G401 (cell line): ENCODE data around the gene CNTROB. TPM values are rescaled to one million over a fixed set of nuclear protein-coding genes. Genes with fewer than 3 reads are reported as not detected.
"Not testable (repeated sequence)": the region's sequence is repeated elsewhere in the genome, so short reads cannot be mapped to it uniquely, and the experiment has no call there.

Experiments
- DNase-seq: peaks from one replicate; pipeline ENCODE4 v3.0.0-alpha.2; 2015; ENCODE audit warnings: low spot score
- in situ Hi-C: cut with HindIII; loops from 2 replicates; pipeline ENCODE4 v1.10.0; 2016; ENCODE audit warnings: low sequenced_read_pairs, mixed read lengths
- total RNA-seq: library from RNA; depleted of rRNA; stranded (reverse); fragments of >200 nt; shearing (Covaris generic); gene quantifications from 2 replicates; pipeline ENCODE4 v1.2.3, GENCODE V29; 2014

Gene CNTROB
- total RNA-seq, 1 experiment from 2014 or later, result 29.3 TPM

DNA sequence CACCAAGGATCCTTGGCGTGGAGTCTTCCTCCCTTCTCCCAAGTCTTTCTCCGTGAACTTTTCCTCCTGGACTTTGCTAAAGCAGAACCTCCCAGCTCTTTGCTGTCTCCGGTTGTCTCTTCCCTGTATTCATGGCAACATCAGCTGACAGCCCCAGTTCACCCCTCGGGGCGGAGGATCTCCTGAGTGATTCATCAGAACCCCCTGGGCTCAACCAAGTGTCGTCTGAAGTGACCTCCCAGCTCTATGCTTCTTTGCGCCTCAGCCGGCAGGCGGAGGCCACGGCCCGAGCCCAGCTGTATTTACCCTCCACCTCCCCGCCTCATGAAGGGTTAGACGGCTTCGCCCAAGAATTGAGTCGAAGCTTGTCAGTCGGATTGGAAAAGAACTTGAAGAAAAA lies 943 bp downstream of the CNTROB start:
- DNase-seq, result no peak
- in situ Hi-C loops, result loop anchor here (5.0 kb wide), 1 partner anchor 84 kb away; no protein-coding TSS in a partner anchor

DNA sequence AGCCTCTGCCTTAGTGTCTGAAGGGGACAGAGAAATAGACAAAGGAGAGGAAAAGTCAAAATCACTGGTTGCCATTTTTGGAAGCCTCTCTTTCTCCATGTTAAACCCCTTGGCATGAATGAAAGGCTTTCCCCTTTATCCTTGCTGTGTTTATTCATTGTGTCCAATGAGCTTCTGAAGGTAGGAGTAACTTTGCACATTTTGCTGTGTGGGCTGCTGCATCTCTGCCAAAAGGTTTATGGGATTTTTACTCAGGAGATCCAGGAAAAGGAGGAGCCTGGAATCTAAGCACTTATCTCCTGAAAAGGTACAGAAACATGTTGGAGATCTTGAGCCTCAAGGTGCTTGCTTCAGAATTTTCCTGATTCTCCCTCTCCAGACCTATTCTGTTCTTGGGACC lies 3.9 kb downstream of the CNTROB start:
- in situ Hi-C loops, result no loop called here
- no peak for DNase-seq

GRCh38 chr17:7940034-7940433 lies 8.0 kb downstream of the CNTROB start:
- in situ Hi-C loops, result no loop called here
- DNase-seq, result no peak

- no peak for DNase-seq
- in situ Hi-C loops, result no loop called here
These were observed 8.7 kb downstream of the CNTROB start for GRCh38 chr17:7940743-7941142.

DNA sequence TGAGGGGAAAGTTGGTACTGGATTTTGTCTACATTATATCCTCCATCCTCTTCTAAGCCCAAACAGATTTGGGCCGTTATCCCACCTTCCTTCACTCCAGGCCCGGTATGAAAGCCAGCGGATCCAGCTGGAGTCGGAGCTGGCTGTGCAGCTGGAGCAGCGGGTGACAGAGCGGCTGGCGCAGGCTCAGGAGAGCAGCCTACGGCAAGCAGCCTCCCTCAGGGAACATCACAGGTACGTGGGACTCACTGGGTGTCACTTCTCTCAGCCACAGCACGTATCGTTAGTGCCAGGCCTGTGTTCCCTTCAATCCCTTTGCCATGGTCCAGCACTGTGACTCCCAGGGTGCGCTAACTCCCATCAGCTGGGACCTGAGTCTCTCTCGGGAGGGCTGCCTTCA lies 11.3 kb downstream of the CNTROB start:
- no peak for DNase-seq
- in situ Hi-C loops, result no loop called here

- DNase-seq, result no peak
- in situ Hi-C loops, result no loop called here
These were observed 12.3 kb downstream of the CNTROB start for GRCh38 chr17:7944326-7944725.

DNA sequence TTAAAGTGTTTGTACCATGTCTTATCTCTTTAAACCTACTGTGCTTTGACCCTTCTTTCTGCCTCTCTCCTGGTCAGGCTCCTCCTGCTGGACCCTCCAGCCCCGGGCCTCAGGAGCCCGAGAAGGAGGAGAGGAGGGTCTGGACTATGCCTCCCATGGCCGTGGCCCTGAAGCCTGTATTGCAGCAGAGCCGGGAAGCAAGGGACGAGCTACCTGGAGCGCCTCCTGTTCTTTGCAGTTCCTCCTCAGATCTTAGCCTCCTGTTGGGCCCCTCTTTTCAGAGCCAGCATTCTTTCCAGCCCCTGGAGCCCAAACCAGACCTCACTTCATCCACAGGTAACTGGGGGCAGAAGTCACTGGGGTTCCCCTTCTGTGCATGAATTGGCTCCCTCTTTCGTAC lies 13.6 kb downstream of the CNTROB start:
- DNase-seq, result no peak
- in situ Hi-C loops, result no loop called here

GRCh38 chr17:7946441-7946840 lies 14.4 kb downstream of the CNTROB start:
- DNase-seq, result no peak
- in situ Hi-C loops, result no loop called here

GRCh38 chr17:7947651-7948050 lies 15.6 kb downstream of the CNTROB start:
- no peak for DNase-seq
- in situ Hi-C loops, result no loop called here

DNA sequence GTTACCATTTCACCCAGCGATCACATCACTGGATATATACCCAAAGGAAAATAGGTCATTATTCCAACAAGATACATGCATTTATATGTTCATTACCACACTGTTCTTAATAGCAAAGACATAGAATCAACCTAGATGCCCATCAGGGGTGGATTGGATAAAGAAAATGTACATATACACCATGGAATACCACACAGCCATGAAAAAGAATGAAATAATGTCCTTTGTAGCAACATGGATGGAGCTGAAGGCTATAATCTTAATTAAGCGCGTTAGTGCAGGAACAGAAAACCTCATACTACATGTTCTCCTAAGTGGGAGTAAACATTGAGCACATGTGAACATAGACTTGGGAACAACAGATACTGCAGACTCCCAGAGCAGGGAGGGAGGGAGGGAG lies 18.6 kb downstream of the CNTROB start:
- no peak for DNase-seq
- in situ Hi-C loops, result no loop called here

DNA sequence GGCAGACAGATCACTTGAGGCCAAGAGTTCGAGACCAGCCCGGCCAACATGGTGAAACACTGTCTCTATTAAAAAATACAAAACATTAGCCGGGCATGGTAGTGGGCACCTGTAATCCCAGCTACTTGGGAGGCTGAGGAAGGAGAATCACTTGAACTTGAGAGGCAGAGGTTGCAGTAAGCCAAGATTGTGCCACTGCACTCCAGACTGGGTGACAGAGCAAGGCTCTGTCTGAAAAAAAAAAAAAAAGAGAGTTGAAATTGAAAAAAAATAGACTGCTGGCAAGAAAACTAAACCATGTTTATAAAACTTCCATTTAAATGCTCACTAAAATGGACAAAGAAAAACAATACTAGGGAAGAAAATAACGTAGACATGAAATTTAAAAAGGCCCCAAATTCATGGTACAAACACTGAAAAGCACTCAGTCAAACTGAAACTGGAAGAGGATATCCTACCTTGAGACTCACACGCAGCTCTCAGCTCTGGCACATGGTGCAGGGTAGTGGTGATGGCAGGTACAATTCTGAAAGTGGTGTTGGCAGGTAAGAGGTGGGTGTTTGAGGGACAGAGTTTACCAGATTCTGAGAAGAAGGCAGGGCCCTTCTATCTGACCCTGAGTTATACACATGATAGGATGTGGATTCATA lies 19.3 kb downstream of the CNTROB start:
- DNase-seq, result no peak
- in situ Hi-C loops, result no loop called here

DNA sequence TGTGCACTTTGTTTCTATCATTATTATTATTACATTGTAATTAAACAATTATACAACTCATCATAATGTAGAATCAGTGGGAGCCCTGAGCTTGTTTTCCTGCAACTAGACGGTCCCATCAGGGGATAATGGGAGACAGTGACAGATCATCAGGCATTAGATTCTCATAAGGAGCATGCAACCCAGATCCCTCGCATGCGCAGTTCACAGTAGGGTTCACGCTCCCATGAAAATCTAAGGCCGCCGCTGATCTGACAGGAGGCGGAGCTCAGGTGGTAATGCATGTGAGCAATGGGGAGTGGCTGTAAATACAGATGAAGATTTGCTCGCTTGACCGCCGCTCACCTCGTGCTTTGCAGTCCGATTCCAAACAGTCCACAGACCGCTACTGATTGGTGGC lies 21.3 kb downstream of the CNTROB start:
- in situ Hi-C loops, DNase-seq: not testable (repeated sequence)

DNA sequence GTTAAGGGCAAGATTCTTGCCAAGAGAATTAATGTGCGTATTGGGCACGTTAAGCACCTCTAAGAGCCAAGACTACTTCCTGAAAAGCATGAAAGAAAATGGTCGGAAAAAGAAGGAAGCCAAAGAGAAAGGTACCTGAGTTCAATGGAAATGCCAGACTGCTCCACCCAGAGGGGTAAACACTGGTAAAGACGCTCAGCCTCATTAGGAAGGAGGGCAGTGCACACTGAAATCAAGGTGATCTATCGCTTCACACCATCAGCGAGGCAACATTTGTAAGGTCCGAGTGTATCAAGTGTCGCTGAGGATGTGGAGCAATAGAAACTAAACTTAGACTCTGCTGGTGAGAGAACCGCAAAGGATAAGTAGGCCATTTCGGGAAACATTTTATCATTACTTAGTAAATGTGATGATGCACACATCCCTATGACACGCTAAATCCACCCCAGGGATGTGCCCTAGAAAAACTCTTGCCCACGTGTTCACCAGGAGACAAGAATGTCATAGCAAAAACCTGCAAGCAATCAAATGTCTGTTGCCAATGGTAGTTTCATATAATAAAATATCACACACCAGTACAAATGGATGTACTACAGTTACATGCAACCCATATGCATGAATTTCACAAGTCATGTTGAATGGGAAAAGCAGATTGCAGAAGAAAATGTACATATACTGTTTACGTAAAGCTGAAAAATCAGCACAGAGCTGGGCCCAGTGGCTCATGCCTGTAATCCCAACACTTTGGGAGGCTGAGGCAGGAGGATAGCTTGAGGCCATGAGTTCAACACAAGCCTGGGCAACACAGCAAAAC lies 23.6 kb downstream of the CNTROB start:
- in situ Hi-C loops, result no loop called here
- no peak for DNase-seq

DNA sequence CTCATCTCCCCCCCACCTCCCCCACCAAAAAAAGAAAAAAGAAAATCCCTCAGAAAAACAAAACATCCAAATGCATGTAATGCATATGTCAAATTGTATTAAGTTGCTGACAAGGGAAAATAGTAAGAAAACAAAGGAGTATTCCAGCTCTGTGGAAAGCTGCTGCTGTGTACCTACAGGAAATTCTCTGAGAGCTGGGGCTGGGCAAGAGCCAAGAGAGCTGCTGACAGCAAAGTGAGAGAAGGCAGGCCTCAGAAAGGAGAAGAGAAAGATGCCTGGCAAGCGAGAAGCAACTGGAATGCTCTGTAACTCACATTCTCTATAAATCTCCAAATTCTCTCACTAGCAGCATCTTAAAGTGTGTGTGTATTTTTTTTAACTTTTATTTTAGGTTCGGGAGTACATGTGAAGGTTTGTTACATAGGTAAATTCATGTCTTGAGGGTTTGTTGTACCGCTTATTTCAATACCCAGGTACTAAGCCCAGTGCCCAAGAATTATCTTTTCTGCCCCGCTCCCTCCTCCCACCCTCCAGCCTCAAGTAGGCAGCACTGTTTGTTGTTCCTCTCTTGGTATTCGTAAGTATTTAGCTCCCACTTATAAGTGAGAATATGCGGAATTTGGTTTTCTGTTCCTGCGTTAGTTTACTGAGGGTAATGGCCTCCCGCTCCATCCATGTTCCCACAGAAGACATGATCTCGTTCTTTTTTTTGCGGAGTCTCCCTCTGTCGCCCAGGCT lies 24.4 kb downstream of the CNTROB start:
- DNase-seq, result no peak
- in situ Hi-C loops, result no loop called here

DNA sequence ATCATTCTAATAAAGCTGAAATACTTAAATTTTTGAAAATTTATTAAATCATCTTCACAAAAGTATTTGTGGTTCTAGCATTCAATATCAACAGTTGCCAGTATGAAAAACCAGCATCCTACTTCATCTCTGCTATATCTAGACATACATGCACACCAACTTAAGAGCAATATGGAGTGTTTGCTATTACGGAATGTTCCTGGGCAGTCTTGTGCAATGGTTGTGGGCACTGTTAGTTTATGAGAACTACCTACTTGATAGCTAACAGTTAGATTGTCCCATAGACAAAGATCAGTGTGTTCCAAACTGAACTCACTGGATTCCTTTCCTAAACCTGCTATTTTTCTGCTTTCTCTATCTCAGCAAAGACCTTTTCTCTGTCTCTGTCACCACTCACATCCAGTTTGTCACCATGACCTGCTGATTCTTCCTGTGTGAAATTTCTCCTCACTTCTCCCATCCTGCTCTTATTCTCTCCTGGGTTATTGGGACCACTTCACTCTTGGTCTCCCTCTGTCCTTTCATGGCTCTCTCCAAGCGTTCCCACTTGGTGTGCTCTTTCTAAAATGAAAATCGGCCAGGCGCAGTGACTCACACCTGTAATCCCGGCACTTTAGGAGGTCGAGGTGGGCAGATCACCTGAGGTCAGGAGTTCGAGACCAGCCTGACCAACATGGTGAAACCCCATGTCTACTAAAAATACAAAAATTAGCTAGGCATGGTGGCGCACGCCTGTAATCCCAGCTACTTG lies 27.7 kb downstream of the CNTROB start:
- in situ Hi-C loops, result no loop called here
- no peak for DNase-seq

DNA sequence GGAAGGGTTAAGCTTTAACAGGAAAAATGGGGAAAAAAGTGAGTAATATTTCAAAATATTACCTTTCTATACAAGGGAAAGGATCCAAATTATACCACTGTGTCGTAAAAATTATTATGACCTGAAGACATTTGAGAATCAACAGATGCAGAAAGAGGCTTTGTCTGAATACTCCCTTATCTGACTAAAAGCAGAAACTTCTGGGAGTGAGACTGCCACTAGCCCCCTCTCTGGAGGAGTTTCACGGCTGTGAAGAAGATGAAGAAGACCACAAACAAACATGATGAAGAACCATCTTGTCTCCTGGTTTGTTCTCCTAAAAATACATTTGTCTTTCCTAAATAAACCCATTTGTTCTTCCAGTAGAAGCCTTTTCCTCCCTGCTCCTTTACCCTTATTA lies 29.4 kb downstream of the CNTROB start:
- DNase-seq, result no peak
- in situ Hi-C loops, result no loop called here

DNA sequence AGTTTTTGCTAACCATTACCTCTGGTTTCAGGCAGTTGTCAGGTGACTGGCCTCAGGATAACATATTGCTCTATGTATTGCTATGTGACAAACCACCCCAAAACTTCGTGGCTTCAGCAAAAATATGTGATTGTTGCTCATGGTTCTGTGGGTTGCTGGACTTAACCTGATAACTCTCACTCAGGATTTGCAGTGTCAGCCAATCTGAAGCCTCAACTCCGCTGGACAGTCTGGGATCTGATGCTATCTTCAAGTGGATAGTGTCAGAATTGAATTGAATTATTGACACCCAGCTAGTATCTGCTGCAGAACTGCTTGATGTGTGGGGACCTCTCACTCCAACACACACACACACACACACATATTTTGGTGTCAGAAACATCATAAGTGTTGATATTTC lies 35.7 kb downstream of the CNTROB start:
- no peak for DNase-seq
- in situ Hi-C loops, result no loop called here

DNA sequence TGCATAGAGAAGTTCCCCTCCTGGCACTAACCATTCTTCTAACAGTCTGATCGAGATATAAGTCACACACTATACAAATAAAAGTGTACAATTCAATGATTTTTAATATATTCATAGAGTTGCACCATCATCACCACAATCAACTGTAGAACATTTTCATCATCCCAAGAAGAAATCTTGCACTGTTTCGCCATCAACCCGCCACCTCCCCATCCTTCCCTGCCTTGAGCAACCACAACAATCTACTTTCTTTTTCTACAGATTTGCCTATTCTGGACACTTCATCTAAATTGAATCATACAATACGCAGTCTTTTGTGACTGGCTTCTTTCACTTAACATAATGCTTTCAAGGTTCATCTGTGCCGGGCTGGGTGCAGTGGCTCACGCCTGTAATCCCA lies 37.4 kb downstream of the CNTROB start:
- in situ Hi-C loops, result no loop called here
- no peak for DNase-seq

DNA sequence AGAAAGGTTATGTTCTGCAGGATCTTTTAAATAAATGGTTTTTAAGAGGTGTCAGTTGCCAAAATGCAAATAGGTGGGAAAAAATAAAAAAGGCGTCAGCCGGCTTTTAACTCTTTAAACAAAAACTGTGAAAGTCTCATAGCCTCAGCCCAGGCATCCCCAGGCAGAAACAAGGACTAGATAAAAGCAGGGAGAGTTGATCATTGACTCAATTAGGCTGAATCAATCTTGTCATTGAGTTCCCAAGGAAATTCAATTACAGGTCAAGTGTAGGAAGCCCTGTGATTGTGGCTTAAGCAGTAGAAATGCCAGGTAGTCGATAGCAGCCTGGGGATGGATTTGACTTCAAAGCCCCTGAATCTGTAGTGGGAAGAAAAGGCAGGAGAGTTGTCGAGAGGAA lies 39.6 kb downstream of the CNTROB start:
- in situ Hi-C loops, result no loop called here
- DNase-seq, result no peak
